PC-9 (cell line): ENCODE measurements around the gene GRIA1. TPM values are rescaled to one million over a fixed set of nuclear protein-coding genes. Genes with fewer than 3 reads are reported as not detected.

Experiments
- BruUV-seq: library from RNA; stranded (reverse); fragments of 400-500 nt; replicated peaks from 2 replicates; lab custom pipeline; 2021; lab: Mats Ljungman, UMichigan
- CTCF ChIA-PET: fragments of 300-600 bp; sonication (Branson Sonifier 250); formaldehyde crosslinking; loops from one replicate; lab custom pipeline; 2022; ENCODE audit warnings: antibody characterized with exemption; lab: Charles Lee
- POLR2A ChIA-PET: fragments of 300-600 bp; sonication (Branson Sonifier 250); formaldehyde crosslinking; loops from one replicate; lab custom pipeline; 2022; ENCODE audit warnings: antibody characterized with exemption; ENCODE audit not compliant: unreplicated experiment; lab: Charles Lee
- DNase-seq, 2 experiments: peaks; one replicate each; pipeline versions ENCODE4 v3.0.0 to v3.0.0-alpha.2; 2015 to 2022; ENCODE audit warnings: mixed read lengths in 1 of 2
- H2AFZ ChIP-seq: fragments of 200-600 bp; sonication (generic); 2 replicates; pipeline ENCODE4 v1.8.1; 2017; ENCODE audit warnings: antibody characterized with exemption
- H3F3A ChIP-seq: fragments of 200-600 bp; sonication (generic); 2 replicates; pipeline ENCODE4 v1.8.1; 2017; ENCODE audit warnings: antibody characterized with exemption, mild to moderate bottlenecking, low read depth; ENCODE audit not compliant: insufficient read depth
- H3K27ac ChIP-seq: fragments of 200-600 bp; sonication (generic); 2 replicates; pipeline ENCODE4 v1.6.1; 2016; ENCODE audit warnings: mixed run types
- H3K27me3 ChIP-seq: fragments of 200-600 bp; sonication (generic); 2 replicates; pipeline ENCODE4 v1.6.1; 2016; ENCODE audit warnings: low read depth, mixed run types; ENCODE audit not compliant: insufficient read depth
- H3K36me3 ChIP-seq: fragments of 200-600 bp; sonication (generic); 2 replicates; pipeline ENCODE4 v1.6.1; 2016; ENCODE audit warnings: low read depth, mixed run types
- H3K4me1 ChIP-seq: fragments of 200-600 bp; sonication (generic); replicated peaks from 2 replicates; pipeline ENCODE4 v1.6.1; 2016; ENCODE audit warnings: mixed run types; ENCODE audit not compliant: insufficient read depth
- H3K4me2 ChIP-seq: fragments of 200-600 bp; sonication (generic); 2 replicates; pipeline ENCODE4 v1.6.1; 2017; ENCODE audit warnings: mixed run types
- H3K4me3 ChIP-seq: fragments of 200-600 bp; sonication (generic); 2 replicates; pipeline ENCODE4 v1.6.1; 2016; ENCODE audit warnings: mixed run types
- H3K79me2 ChIP-seq: fragments of 200-600 bp; sonication (generic); 2 replicates; pipeline ENCODE4 v1.6.1; 2017; ENCODE audit warnings: low read depth, mixed run types
- H3K9me2 ChIP-seq: fragments of 200-600 bp; sonication (generic); 2 replicates; pipeline ENCODE4 v1.8.1; 2017; ENCODE audit warnings: mild to moderate bottlenecking; ENCODE audit not compliant: insufficient read depth
- H3K9me3 ChIP-seq: fragments of 200-600 bp; sonication (generic); 2 replicates; pipeline ENCODE4 v1.8.1; 2016; ENCODE audit warnings: low read depth; ENCODE audit not compliant: insufficient read depth
- H4K20me1 ChIP-seq: fragments of 200-600 bp; sonication (generic); 2 replicates; pipeline ENCODE4 v1.8.1; 2017; ENCODE audit not compliant: insufficient read depth
- EZH2 ChIP-seq: fragments of 200-600 bp; sonication (generic); IDR thresholded peaks from 2 replicates; pipeline ENCODE4 v1.8.0; 2017; ENCODE audit warnings: antibody characterized with exemption, low read depth
- intact Hi-C: fragments of 100-400 bp; cut with micrococcal nuclease; formaldehyde crosslinking; loops from one replicate; pipeline ENCODE4 v1.10.0; 2022; ENCODE audit not compliant: unreplicated experiment
- total RNA-seq: library from RNA; stranded (reverse); gene quantifications from 2 replicates; pipeline ENCODE4 v1.2.3, GENCODE V29; 2021
- TF ChIP-seq, protein P1 (sequence below): fragments of 200-600 bp; sonication (generic); conservative IDR thresholded peaks from 2 replicates; pipeline ENCODE4 v1.6.1; 2017; ENCODE audit warnings: mixed run types, antibody characterized with exemption, mild to moderate bottlenecking, moderate library complexity

GRIA1 gene
- total RNA-seq, 1 experiment from 2014 or later = not detected

DNA sequence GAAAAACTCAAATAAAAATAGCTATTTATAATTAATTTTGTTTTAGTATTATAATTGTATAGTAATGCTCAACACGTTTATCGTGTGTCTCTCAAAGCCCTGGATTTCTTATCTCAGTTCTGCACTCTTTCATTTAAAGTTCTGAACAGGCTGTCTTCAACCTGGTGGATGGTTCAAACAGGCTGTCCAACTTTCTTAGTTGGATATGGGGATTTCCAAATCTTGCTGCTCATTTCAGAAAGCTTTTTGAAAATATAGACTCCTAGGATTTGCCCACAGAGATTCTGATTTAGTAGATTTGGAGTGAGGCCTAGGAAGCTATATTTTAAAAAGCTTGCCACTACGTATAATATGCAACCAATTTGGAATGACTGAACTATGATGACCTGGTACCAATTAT lies 120.3 kb downstream of the GRIA1 start:
- no peaks in the 10 kb centered on the region for H3K4me1 ChIP-seq
- no peak for DNase-seq
- no TSS peak for BruUV-seq
- TF ChIP-seq, protein P1, sequence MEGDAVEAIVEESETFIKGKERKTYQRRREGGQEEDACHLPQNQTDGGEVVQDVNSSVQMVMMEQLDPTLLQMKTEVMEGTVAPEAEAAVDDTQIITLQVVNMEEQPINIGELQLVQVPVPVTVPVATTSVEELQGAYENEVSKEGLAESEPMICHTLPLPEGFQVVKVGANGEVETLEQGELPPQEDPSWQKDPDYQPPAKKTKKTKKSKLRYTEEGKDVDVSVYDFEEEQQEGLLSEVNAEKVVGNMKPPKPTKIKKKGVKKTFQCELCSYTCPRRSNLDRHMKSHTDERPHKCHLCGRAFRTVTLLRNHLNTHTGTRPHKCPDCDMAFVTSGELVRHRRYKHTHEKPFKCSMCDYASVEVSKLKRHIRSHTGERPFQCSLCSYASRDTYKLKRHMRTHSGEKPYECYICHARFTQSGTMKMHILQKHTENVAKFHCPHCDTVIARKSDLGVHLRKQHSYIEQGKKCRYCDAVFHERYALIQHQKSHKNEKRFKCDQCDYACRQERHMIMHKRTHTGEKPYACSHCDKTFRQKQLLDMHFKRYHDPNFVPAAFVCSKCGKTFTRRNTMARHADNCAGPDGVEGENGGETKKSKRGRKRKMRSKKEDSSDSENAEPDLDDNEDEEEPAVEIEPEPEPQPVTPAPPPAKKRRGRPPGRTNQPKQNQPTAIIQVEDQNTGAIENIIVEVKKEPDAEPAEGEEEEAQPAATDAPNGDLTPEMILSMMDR = no peak
- no peak for TF ChIP-seq EZH2
- H3K79me2 ChIP-seq = no peaks in the 10 kb centered on the region
- H4K20me1 ChIP-seq = no peaks in the 10 kb centered on the region; the same call in 1 of the 2 replicates
- no peaks in the 10 kb centered on the region for H3K9me3 ChIP-seq
- POLR2A ChIA-PET = no interaction called here
- no peaks in the 10 kb centered on the region for H3K27me3 ChIP-seq
- H2AFZ ChIP-seq = no peak overlapping the region
- CTCF ChIA-PET = no interaction called here
- no peak overlapping the region for H3K27ac ChIP-seq
- no peak overlapping the region for H3K4me3 ChIP-seq
- no peaks in the 10 kb centered on the region for H3F3A ChIP-seq
- intact Hi-C loops = no loop called here
- H3K9me2 ChIP-seq = no peaks in the 10 kb centered on the region
- no peaks in the 10 kb centered on the region for H3K36me3 ChIP-seq
- no peak overlapping the region for H3K4me2 ChIP-seq

DNA sequence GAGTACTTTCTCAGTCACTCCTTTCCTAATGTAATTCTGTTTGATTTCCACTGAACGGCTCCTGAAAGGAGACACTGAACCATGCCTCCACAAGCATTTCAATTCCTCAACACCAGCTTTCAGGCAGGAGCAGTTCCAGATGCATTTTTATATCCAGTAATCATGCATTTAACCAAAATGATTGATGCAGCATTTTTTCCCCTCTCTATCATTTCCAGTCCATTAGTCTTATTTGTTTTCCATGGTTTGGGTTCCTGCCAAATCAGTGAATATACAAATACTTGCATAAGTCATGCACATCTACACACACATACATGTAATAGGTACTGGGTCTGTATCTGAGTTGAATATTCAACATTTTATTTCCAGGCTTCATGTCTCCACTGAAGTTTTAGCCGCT lies 122.7 kb downstream of the GRIA1 start:
- no peak overlapping the region for H3K27ac ChIP-seq
- no peaks in the 10 kb centered on the region for H3K4me1 ChIP-seq
- TF ChIP-seq EZH2 = no peak
- TF ChIP-seq, protein P1 = no peak
- H3K4me3 ChIP-seq = no peak overlapping the region
- H3F3A ChIP-seq = no peaks in the 10 kb centered on the region
- no peak for DNase-seq
- POLR2A ChIA-PET = no interaction called here
- no peak overlapping the region for H3K4me2 ChIP-seq
- H3K27me3 ChIP-seq = no peaks in the 10 kb centered on the region
- H3K79me2 ChIP-seq = no peaks in the 10 kb centered on the region
- H4K20me1 ChIP-seq = no peaks in the 10 kb centered on the region; the same call in 1 of the 2 replicates
- H3K36me3 ChIP-seq = no peaks in the 10 kb centered on the region
- H3K9me2 ChIP-seq = no peaks in the 10 kb centered on the region
- intact Hi-C loops = no loop called here
- CTCF ChIA-PET = no interaction called here
- H2AFZ ChIP-seq = no peak overlapping the region
- no peaks in the 10 kb centered on the region for H3K9me3 ChIP-seq
- BruUV-seq = no TSS peak

DNA sequence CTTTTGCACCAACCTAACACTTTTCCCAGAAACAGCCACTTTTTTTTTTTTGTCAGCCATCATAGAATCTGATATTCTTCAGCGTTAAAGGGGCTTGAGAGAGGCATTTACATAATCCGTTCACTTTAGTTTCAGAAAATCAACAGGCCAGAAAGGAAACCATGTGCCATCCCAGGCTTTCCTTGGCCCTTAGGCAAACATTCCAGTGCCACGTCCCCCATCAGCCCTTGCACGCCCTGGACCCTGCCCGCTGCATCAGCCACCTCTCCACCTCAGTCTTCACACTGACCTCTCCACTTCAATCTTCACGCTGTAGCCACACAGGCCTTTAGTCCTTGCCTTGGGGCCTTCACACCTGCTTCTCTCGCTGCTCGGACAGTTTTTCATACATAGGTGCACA lies 123.2 kb downstream of the GRIA1 start:
- no peak for DNase-seq
- H3K9me3 ChIP-seq = no peaks in the 10 kb centered on the region
- intact Hi-C loops = no loop called here
- POLR2A ChIA-PET = no interaction called here
- H3K27ac ChIP-seq = no peak overlapping the region
- H2AFZ ChIP-seq = no peak overlapping the region
- H3K4me2 ChIP-seq = no peak overlapping the region
- no peaks in the 10 kb centered on the region for H3F3A ChIP-seq
- H3K4me3 ChIP-seq = no peak overlapping the region
- no peaks in the 10 kb centered on the region for H3K36me3 ChIP-seq
- BruUV-seq = no TSS peak
- CTCF ChIA-PET = no interaction called here
- H3K4me1 ChIP-seq = no peaks in the 10 kb centered on the region
- no peaks in the 10 kb centered on the region; the same call in 1 of the 2 replicates for H4K20me1 ChIP-seq
- H3K9me2 ChIP-seq = no peaks in the 10 kb centered on the region
- H3K79me2 ChIP-seq = no peaks in the 10 kb centered on the region
- TF ChIP-seq EZH2 = no peak
- TF ChIP-seq, protein P1 = no peak
- no peaks in the 10 kb centered on the region for H3K27me3 ChIP-seq
